GM18861 (cell line): ENCODE data around the gene DAD1.
"Not testable (repeated sequence)": the region's sequence is repeated elsewhere in the genome, so short reads cannot be mapped to it uniquely, and the experiment has no call there.

Source experiments
- ATAC-seq: cut with Tn5 transposase; IDR thresholded peaks from one replicate; pipeline ENCODE4 v1.9.1; 2021; ENCODE audit not compliant: unreplicated experiment

Gene DAD1

GRCh38 chr14:22599349-22599748 lies 10.3 kb upstream of the DAD1 start:
- no peak for ATAC-seq

- no peak for ATAC-seq
Observed at GRCh38 chr14:22598896-22599244, 9.8 kb upstream of the DAD1 start.

GRCh38 chr14:22598099-22598895 lies 9.3 kb upstream of the DAD1 start, which contains the start of gene ABHD4:
Gene ABHD4, plus strand, starts transcription at chr14:22598300. Its CDS starts 7 bp downstream, at chr14:22598307.
- peak; percentile 61 for ATAC-seq

- no peak for ATAC-seq
Observed at GRCh38 chr14:22597771-22598098, 8.7 kb upstream of the DAD1 start.

- ATAC-seq: no peak
Observed at GRCh38 chr14:22597265-22597664, 8.2 kb upstream of the DAD1 start.

GRCh38 chr14:22596354-22596879 lies 7.4 kb upstream of the DAD1 start:
- no peak for ATAC-seq

- no peak for ATAC-seq
Observed at GRCh38 chr14:22594156-22594716, 5.2 kb upstream of the DAD1 start.

GRCh38 chr14:22593601-22594000 lies 4.6 kb upstream of the DAD1 start:
- no peak for ATAC-seq

- ATAC-seq: no peak
Observed at GRCh38 chr14:22593189-22593588, 4.2 kb upstream of the DAD1 start.

- ATAC-seq: no peak
Observed at GRCh38 chr14:22588526-22589095, 413 bp downstream of the DAD1 start.

- ATAC-seq: not testable (repeated sequence)
Observed at GRCh38 chr14:22587677-22588422, 1.2 kb downstream of the DAD1 start.

- no peak for ATAC-seq
Observed at GRCh38 chr14:22587247-22587646, 1.8 kb downstream of the DAD1 start.

GRCh38 chr14:22583994-22584393 lies 5.0 kb downstream of the DAD1 start:
- ATAC-seq: no peak

- no peak for ATAC-seq
Observed at GRCh38 chr14:22580625-22581024, 8.4 kb downstream of the DAD1 start.

- ATAC-seq: no peak
Observed at GRCh38 chr14:22579881-22580280, 9.1 kb downstream of the DAD1 start.

GRCh38 chr14:22579236-22579635 lies 9.8 kb downstream of the DAD1 start:
- ATAC-seq: no peak

GRCh38 chr14:22577334-22577908 lies 11.6 kb downstream of the DAD1 start:
- ATAC-seq: no peak

GRCh38 chr14:22573804-22574203 lies 15.2 kb downstream of the DAD1 start:
- ATAC-seq: no peak

GRCh38 chr14:22572562-22573058 lies 16.4 kb downstream of the DAD1 start:
- no peak for ATAC-seq

- peak; percentile 44 for ATAC-seq
Observed at GRCh38 chr14:22570132-22570949, 18.7 kb downstream of the DAD1 start.
